Activated CD4-positive, alpha-beta T cell treated with anti-CD3 and anti-CD28 coated beads for 1 hour (primary cell): ENCODE results near the gene NPBWR2.

ENCODE experiments used
- DNase-seq: peaks from one replicate; pipeline ENCODE4 v3.0.0-alpha.2; 2020

The NPBWR2 gene

GRCh38 chr20:64083378-64083803 lies 24.0 kb downstream of the NPBWR2 start:
- DNase-seq, result no peak

GRCh38 chr20:64082820-64083377 lies 24.5 kb downstream of the NPBWR2 start:
- DNase-seq, result no peak

- DNase-seq, result no peak
Observed at GRCh38 chr20:64082126-64082731, 25.1 kb downstream of the NPBWR2 start.

- DNase-seq, result no peak
Observed at GRCh38 chr20:64081624-64081964, 25.8 kb downstream of the NPBWR2 start.

GRCh38 chr20:64080813-64081623 lies 26.3 kb downstream of the NPBWR2 start:
- DNase-seq, result no peak

- no peak for DNase-seq
Observed at GRCh38 chr20:64080013-64080812, 27.2 kb downstream of the NPBWR2 start, which contains the start of gene OPRL1. Gene OPRL1, plus strand, starts transcription at chr20:64080082. Its CDS starts 12,639 bp downstream, at chr20:64092721.

GRCh38 chr20:64079273-64080012 lies 27.9 kb downstream of the NPBWR2 start, which contains the start of gene RGS19:
Gene RGS19, minus strand, starts transcription at chr20:64079518. Its CDS starts 2,632 bp downstream, at chr20:64076886.
- DNase-seq, result peak; percentile 47

- no peak for DNase-seq
Observed at GRCh38 chr20:64078934-64079272, 28.5 kb downstream of the NPBWR2 start.

- DNase-seq, result no peak
Observed at GRCh38 chr20:64077876-64078551, 29.4 kb downstream of the NPBWR2 start.

GRCh38 chr20:64077541-64077875 lies 29.9 kb downstream of the NPBWR2 start:
- no peak for DNase-seq

GRCh38 chr20:64077094-64077493 lies 30.3 kb downstream of the NPBWR2 start:
- no peak for DNase-seq

- no peak for DNase-seq
Observed at GRCh38 chr20:64076061-64076997, 31.0 kb downstream of the NPBWR2 start.

- DNase-seq, result no peak
Observed at GRCh38 chr20:64075556-64075955, 31.8 kb downstream of the NPBWR2 start.

- no peak for DNase-seq
Observed at GRCh38 chr20:64074963-64075362, 32.4 kb downstream of the NPBWR2 start.

GRCh38 chr20:64074184-64074789 lies 33.1 kb downstream of the NPBWR2 start:
- DNase-seq, result no peak

GRCh38 chr20:64073476-64074183 lies 33.7 kb downstream of the NPBWR2 start:
- DNase-seq, result no peak

- DNase-seq, result no peak
Observed at GRCh38 chr20:64072498-64073063, 34.8 kb downstream of the NPBWR2 start.

- DNase-seq, result no peak
Observed at GRCh38 chr20:64071341-64072332, 35.7 kb downstream of the NPBWR2 start.
